Measurements from ENCODE around the gene ADH7. TPM values are rescaled to one million over a fixed set of nuclear protein-coding genes. Genes with fewer than 3 reads are reported as not detected.

ADH7 gene
- total and polyA plus RNA-seq, 2 of the 4 experiments (the other 2 are of a cell fraction): not detected

GRCh38 chr4:99404595-99405287 is 30.4 kb downstream of the ADH7 start:
- no CpG with 5 or more reads among the region's 4 CpGs for WGBS, 2 experiments (ENCODE audit: extremely low coverage in 2 of 2, insufficient read length in 1 of 2)
- H3K27me3 ChIP-seq (ENCODE audit: control insufficient read depth, insufficient read depth, low read length): no peaks in the 10 kb centered on the region
- peak overlapping the region; percentile 94; the same call in 1 of the 2 replicates for H2AK5ac ChIP-seq (ENCODE audit: low read depth, low read length)
- in situ Hi-C loops (cut with MboI; ENCODE audit: low sequenced_read_pairs) (loop anchor here (5.0 to 10.0 kb wide), 2 partner anchors 202 to 1260 kb away; partner anchors contain the start of gene STPG2), dilution Hi-C loops (cut with HindIII; ENCODE audit: low sequenced_read_pairs, unreplicated experiment) (no loop called here), intact Hi-C loops (cut with micrococcal nuclease) (loop anchor here (1.0 to 10.0 kb wide), 10 partner anchors 22 to 466 kb away; partner anchors contain the start of gene ADH5)
- peak overlapping the region; percentile 95 for H3K23ac ChIP-seq (ENCODE audit: low read depth, low read length)
- H2BK15ac ChIP-seq (ENCODE audit: low read depth, low read length): peak overlapping the region; percentile 97
- peak overlapping the region; percentile 46 to 97 for H4K8ac ChIP-seq (ENCODE audit: low read depth in 2 of 2, low read length in 2 of 2)
- no peaks in the 10 kb centered on the region for H3K79me1 ChIP-seq (ENCODE audit: low read depth in 1 of 2, low read length in 2 of 2)
- H3K4me2 ChIP-seq (ENCODE audit: low read depth, low read length): peak overlapping the region; percentile 12; the same call in 1 of the 2 replicates
- H2BK20ac ChIP-seq (ENCODE audit: low read depth, low read length): peak overlapping the region; percentile 99
- peak overlapping the region; percentile 96 for H2BK5ac ChIP-seq (ENCODE audit: low read depth, low read length, poor library complexity, severe bottlenecking)
- peak overlapping the region; percentile 98 for H3K18ac ChIP-seq (ENCODE audit: low read depth, low read length)
- H3K4me3 ChIP-seq (ENCODE audit: insufficient read depth, low read depth, low read length): no peak overlapping the region
- peak overlapping the region; percentile 99 for H2BK120ac ChIP-seq (ENCODE audit: low read depth, low read length)
- peaks cover 13% of the 10 kb centered on the region for H3K4me1 ChIP-seq (ENCODE audit: control insufficient read depth, insufficient read depth, low read length)
- H3K9ac ChIP-seq (ENCODE audit: low read depth, low read length): peak overlapping the region; percentile 60
- TF ChIP-seq MAFK (IDR thresholded peaks at IDR 0.05; ENCODE audit: low read depth, low read length) (peak; percentile 12; the same call in 1 of the 2 replicates), CEBPB (IDR thresholded peaks at IDR 0.05; ENCODE audit: low read depth, low read length) (peak; percentile 21; the same call in 1 of the 2 replicates), ELK1 (IDR thresholded peaks at IDR 0.05; ENCODE audit: borderline replicate concordance, low read depth, low read length) (no peak), RAD21 (IDR thresholded peaks at IDR 0.05; ENCODE audit: low read length) (peak; percentile 29; the same call in 1 of the 2 replicates), USF2 (IDR thresholded peaks at IDR 0.05; ENCODE audit: low read depth, low read length) (no peak), CHD1 (IDR thresholded peaks at IDR 0.05; ENCODE audit: low read depth, low read length) (no peak), CTCF (conservative IDR thresholded peaks at IDR 0.05; ENCODE audit: low read depth, low read length) (no peak), BHLHE40 (IDR thresholded peaks at IDR 0.05; ENCODE audit: low read depth, low read length) (peak; percentile 49; the same call in 1 of the 2 replicates), SMC3 (IDR thresholded peaks at IDR 0.05; ENCODE audit: low read depth, low read length) (peak; percentile 16; the same call in 1 of the 2 replicates), FOS (IDR thresholded peaks at IDR 0.05; ENCODE audit: low read depth, low read length) (peak; percentile 94)
- no peaks in the 10 kb centered on the region for H3K36me3 ChIP-seq (ENCODE audit: control insufficient read depth, insufficient read depth, low read length)
- ATAC-seq (ENCODE audit: low read depth) (peak; percentile 74), DNase-seq (peak; percentile 95)
- peak overlapping the region; percentile 86; the same call in 1 of the 2 replicates for H3K27ac ChIP-seq (ENCODE audit: insufficient read depth, low read length)
- H4K91ac ChIP-seq (ENCODE audit: insufficient read depth, low read depth, low read length): peak overlapping the region; percentile 93
- H3K9me3 ChIP-seq (ENCODE audit: control insufficient read depth, insufficient read depth, low read length): 0 out of 2 replicates have a peak, but pooled peaks cover 2% of the 10 kb centered on the region
- ChIA-PET CTCF (interaction anchor here (0.6 to 2.7 kb wide), 13 partner anchors 9 to 412 kb away, joined by 3 to 21 read pairs (median 5); partner anchors contain the start of gene METAP1), POLR2A (ENCODE audit: unreplicated experiment) (interaction anchor here (0.6 kb wide), 1 partner anchor 1266 kb away, joined by 3 read pairs; no protein-coding TSS in a partner anchor)
- H3K9me1 ChIP-seq (ENCODE audit: insufficient read depth, low read length): 0 out of 2 replicates have a peak, but pooled peaks cover 3% of the 10 kb centered on the region
- H2AK9ac ChIP-seq (replicated peaks; ENCODE audit: low read depth, low read length, poor library complexity): peak overlapping the region; percentile 85
- H3K4ac ChIP-seq (ENCODE audit: low read depth, low read length): peak overlapping the region; percentile 98
- no TSS peak for BruUV-seq (replicated peaks)
- H3K14ac ChIP-seq (replicated peaks; ENCODE audit: low read depth, low read length): peak overlapping the region; percentile 97
- no peaks in the 10 kb centered on the region for H4K20me1 ChIP-seq (ENCODE audit: insufficient read depth, low read length)
- peak overlapping the region; percentile 54 for H3K56ac ChIP-seq (ENCODE audit: extremely low read depth, insufficient read depth, low read length)
- peak overlapping the region; percentile 71 for H2AFZ ChIP-seq (replicated peaks; ENCODE audit: low read length, poor library complexity)
- H4K5ac ChIP-seq (ENCODE audit: low read depth, low read length): peak overlapping the region; percentile 87
